Neutrophil (primary cell): ENCODE measurements around the gene RANBP3L.

ENCODE experiments used
- H3K27ac ChIP-seq: fragments of 200-600 bp; sonication (generic); 2 replicates; pipeline ENCODE4 v1.5.1; 2016; ENCODE audit warnings: mild to moderate bottlenecking, moderate library complexity
- H3K27me3 ChIP-seq: fragments of 200-600 bp; sonication (generic); 2 replicates; pipeline ENCODE4 v1.6.0; 2016; ENCODE audit warnings: mild to moderate bottlenecking
- H3K36me3 ChIP-seq: fragments of 200-600 bp; sonication (generic); 2 replicates; pipeline ENCODE4 v1.5.1; 2017
- H3K4me1 ChIP-seq, 2 experiments: fragments of 200-600 bp in 1 of 2; sonication (generic) in 1 of 2; 1 replicate in 1 of 2; 2 replicates in 1 of 2; pipeline versions ENCODE4 v1.5.1 to v1.6.1; 2013 to 2016; ENCODE audit warnings: low read depth in 1 of 2, low read length in 1 of 2, mild to moderate bottlenecking in 1 of 2, moderate library complexity in 1 of 2; ENCODE audit not compliant: control insufficient read depth in 1 of 2, insufficient read depth in 1 of 2
- H3K4me3 ChIP-seq, 2 experiments: fragments of 200-600 bp in 1 of 2; sonication (generic) in 1 of 2; 1 replicate in 1 of 2; 2 replicates in 1 of 2; pipeline ENCODE4 v1.5.1; 2013 to 2016; ENCODE audit warnings: low read depth in 1 of 2, low read length in 1 of 2, mild to moderate bottlenecking in 1 of 2, moderate library complexity in 1 of 2
- H3K9me3 ChIP-seq: fragments of 200-600 bp; sonication (generic); 2 replicates; pipeline ENCODE4 v1.5.1; 2016
- TF ChIP-seq, protein P1 (sequence below): fragments of 200-600 bp; sonication (generic); IDR thresholded peaks from 2 replicates; pipeline ENCODE4 v1.5.1; 2016; ENCODE audit warnings: antibody characterized with exemption

RANBP3L gene

DNA sequence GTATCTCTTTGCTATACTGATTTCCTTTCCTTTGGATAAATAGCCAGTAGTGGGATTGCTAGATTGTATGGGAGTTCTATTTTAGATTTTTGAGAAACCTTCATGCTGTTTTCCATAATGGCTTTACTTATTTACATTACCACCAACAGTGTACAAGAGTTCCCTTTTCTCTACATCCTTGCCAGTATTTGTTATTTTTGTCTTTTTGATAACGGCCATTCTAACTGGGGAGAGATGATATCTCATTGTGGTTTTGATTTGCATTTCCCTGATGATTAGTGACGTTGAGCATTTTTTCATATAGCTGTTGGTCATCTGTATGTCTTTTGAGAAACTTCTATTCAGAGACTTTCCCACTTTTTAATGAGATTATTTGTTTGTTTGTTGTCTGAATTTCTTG is 85.8 kb downstream of the RANBP3L start:
- no peaks in the 10 kb centered on the region for H3K9me3 ChIP-seq
- no peak overlapping the region for H3K4me3 ChIP-seq
- H3K27ac ChIP-seq = no peak overlapping the region
- peaks cover 17% of the 10 kb centered on the region for H3K36me3 ChIP-seq
- TF ChIP-seq, protein P1, sequence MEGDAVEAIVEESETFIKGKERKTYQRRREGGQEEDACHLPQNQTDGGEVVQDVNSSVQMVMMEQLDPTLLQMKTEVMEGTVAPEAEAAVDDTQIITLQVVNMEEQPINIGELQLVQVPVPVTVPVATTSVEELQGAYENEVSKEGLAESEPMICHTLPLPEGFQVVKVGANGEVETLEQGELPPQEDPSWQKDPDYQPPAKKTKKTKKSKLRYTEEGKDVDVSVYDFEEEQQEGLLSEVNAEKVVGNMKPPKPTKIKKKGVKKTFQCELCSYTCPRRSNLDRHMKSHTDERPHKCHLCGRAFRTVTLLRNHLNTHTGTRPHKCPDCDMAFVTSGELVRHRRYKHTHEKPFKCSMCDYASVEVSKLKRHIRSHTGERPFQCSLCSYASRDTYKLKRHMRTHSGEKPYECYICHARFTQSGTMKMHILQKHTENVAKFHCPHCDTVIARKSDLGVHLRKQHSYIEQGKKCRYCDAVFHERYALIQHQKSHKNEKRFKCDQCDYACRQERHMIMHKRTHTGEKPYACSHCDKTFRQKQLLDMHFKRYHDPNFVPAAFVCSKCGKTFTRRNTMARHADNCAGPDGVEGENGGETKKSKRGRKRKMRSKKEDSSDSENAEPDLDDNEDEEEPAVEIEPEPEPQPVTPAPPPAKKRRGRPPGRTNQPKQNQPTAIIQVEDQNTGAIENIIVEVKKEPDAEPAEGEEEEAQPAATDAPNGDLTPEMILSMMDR = no peak
- no peaks in the 10 kb centered on the region for H3K27me3 ChIP-seq
- no peaks in the 10 kb centered on the region for H3K4me1 ChIP-seq

DNA sequence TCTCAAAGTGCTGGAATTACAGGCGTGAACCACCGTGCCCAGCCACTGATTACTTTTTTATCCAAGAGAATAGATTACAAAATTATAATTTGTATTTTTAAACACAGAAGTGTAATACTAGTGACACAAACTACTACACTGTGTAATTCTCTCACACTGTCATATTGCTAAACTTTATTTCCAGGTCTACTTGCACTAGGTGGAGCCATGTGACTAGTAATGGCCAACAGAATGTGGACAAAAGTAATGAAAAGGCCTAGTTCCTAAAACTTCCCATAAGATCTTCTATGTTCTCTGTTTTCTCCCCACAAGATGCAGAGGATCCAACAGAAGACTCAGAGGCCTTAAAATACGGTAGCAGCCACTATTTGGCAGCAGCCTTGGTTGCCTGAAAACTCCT is 87.3 kb downstream of the RANBP3L start:
- Histone ChIP-seq H3K4me3 (no peak overlapping the region), H3K36me3 (peaks cover 4% of the 10 kb centered on the region), H3K27me3 (no peaks in the 10 kb centered on the region), H3K9me3 (no peaks in the 10 kb centered on the region), H3K4me1 (no peaks in the 10 kb centered on the region), H3K27ac (no peak overlapping the region)
- TF ChIP-seq, protein P1 = no peak

DNA sequence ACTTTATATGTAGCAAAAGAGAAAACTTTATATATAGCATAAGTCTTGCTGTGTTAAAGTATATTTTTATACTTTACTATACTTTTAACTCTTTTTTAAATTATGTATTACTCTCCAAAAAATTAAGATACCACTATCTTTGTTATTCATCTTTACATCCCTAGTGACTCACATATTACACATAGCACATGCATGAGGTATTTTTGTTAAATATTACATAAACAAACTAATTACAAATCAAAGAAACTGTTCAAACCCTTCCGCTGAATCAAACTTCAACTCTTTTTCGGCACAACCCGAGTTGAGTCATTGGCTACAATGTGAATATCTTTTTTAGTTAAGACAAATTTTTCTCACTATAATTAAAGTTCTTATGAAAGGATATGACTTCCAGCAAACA is 92.0 kb downstream of the RANBP3L start:
- Histone ChIP-seq H3K27ac (no peak overlapping the region), H3K36me3 (peaks cover 7% of the 10 kb centered on the region), H3K9me3 (no peaks in the 10 kb centered on the region), H3K4me1 (no peaks in the 10 kb centered on the region), H3K4me3 (no peak overlapping the region), H3K27me3 (no peaks in the 10 kb centered on the region)
- TF ChIP-seq, protein P1 = no peak

DNA sequence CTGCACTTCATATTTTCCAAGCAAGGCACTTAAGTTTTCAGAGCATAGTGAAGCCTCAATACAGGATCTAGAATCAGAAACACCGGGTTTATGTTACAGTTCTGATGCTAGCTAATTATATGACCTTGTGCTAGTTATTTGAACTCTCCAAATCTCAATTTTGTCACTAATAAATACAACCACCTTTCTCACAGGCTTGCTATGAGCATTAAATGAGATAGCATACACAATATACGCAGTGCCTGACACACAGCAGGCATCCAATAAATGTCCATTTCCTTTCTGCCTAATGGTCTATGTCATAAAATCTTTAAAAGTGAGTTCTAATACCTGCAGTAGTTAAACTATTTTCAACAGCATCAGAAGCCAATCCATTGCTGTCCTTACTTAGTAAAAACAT is 92.9 kb downstream of the RANBP3L start:
- H3K9me3 ChIP-seq = no peaks in the 10 kb centered on the region
- no peaks in the 10 kb centered on the region for H3K4me1 ChIP-seq
- no peak overlapping the region for H3K4me3 ChIP-seq
- H3K27ac ChIP-seq = no peak overlapping the region
- TF ChIP-seq, protein P1 = no peak
- H3K27me3 ChIP-seq = no peaks in the 10 kb centered on the region
- peaks cover 7% of the 10 kb centered on the region for H3K36me3 ChIP-seq

DNA sequence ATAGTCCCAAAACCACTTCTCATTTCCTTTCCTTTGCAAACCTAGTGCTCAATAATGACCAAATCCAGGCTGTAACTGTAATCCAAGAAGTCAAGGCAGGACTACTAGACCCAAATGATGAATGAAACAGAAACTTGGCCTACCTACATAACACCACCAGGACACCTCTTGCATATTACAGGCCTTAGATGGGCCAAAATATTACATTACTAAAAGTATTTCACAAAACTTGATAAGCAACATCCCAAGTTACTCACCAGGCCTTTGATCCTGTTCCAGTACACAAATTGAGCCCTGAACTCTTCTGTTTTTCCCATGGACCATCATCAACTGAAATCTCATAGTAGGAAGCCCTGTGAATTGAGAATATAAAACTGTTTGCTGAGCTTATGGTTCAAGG is 94.8 kb downstream of the RANBP3L start:
- Histone ChIP-seq H3K4me3 (no peak overlapping the region), H3K36me3 (peaks cover 13% of the 10 kb centered on the region), H3K27me3 (no peaks in the 10 kb centered on the region), H3K4me1 (no peaks in the 10 kb centered on the region), H3K9me3 (no peaks in the 10 kb centered on the region), H3K27ac (no peak overlapping the region)
- TF ChIP-seq, protein P1 = no peak

DNA sequence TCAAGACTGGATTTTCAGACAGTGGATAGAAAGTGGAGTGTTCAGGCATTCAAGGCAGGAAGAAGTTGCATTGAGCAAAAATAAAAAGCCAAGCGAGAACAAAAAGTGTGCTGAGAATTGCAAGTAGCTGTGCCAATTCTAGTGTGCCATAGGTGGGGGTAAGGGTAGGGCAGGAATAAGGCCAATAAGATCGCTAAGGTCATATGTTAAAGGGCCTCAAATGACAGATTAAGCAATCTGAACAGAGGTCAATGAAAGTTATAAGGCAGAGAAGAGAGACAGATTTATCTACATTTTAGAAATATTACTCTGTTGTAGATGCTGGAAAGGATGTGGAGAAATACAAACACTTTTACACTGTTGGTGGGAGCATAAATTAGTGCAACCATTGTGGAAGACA is 96.4 kb downstream of the RANBP3L start:
- Histone ChIP-seq H3K4me1 (no peaks in the 10 kb centered on the region), H3K4me3 (no peak overlapping the region), H3K9me3 (no peaks in the 10 kb centered on the region), H3K27me3 (no peaks in the 10 kb centered on the region), H3K27ac (no peak overlapping the region), H3K36me3 (peaks cover 17% of the 10 kb centered on the region)
- TF ChIP-seq, protein P1 = no peak
